SK-N-DZ (cell line): Measurements from ENCODE around the gene GUCY2D.
"Not testable (repeated sequence)": the region's sequence is repeated elsewhere in the genome, so short reads cannot be mapped to it uniquely, and the experiment has no call there.

Source experiments
- DNase-seq: peaks from one replicate; pipeline ENCODE4 v3.0.0-alpha.2; 2015; ENCODE audit warnings: low spot score

Gene GUCY2D

GRCh38 chr17:8016632-8017424 lies 14.4 kb downstream of the GUCY2D start:
- DNase-seq = peak; percentile 27

- DNase-seq = no peak
Observed at GRCh38 chr17:8018436-8018835, 16.0 kb downstream of the GUCY2D start.

GRCh38 chr17:8019166-8019565 lies 16.8 kb downstream of the GUCY2D start:
- no peak for DNase-seq

GRCh38 chr17:8019665-8020650 lies 17.5 kb downstream of the GUCY2D start:
- no peak for DNase-seq

- no peak for DNase-seq
Observed at GRCh38 chr17:8020776-8021564, 18.6 kb downstream of the GUCY2D start.

GRCh38 chr17:8021565-8022359 lies 19.3 kb downstream of the GUCY2D start:
- no peak for DNase-seq

GRCh38 chr17:8022360-8023003 lies 20.1 kb downstream of the GUCY2D start:
- no peak for DNase-seq

- DNase-seq = not testable (repeated sequence)
Observed at GRCh38 chr17:8024161-8024560, 21.7 kb downstream of the GUCY2D start.

- no peak for DNase-seq
Observed at GRCh38 chr17:8025176-8025911, 22.9 kb downstream of the GUCY2D start.

GRCh38 chr17:8029121-8029520 lies 26.7 kb downstream of the GUCY2D start:
- no peak for DNase-seq

GRCh38 chr17:8031261-8031661 lies 28.8 kb downstream of the GUCY2D start:
- DNase-seq = no peak

GRCh38 chr17:8031950-8032349 lies 29.5 kb downstream of the GUCY2D start:
- no peak for DNase-seq

- no peak for DNase-seq
Observed at GRCh38 chr17:8032442-8032841, 30.0 kb downstream of the GUCY2D start.

- DNase-seq = no peak
Observed at GRCh38 chr17:8038954-8039610, 36.7 kb downstream of the GUCY2D start, which contains the start of gene ALOX15B. TSS of gene ALOX15B (plus strand) at chr17:8039059. CDS start at chr17:8039156, 97 bp downstream.

- DNase-seq = no peak
Observed at GRCh38 chr17:8039611-8040168, 37.3 kb downstream of the GUCY2D start.

- peak; percentile 60 for DNase-seq
Observed at GRCh38 chr17:8041249-8041928, 39.0 kb downstream of the GUCY2D start.

GRCh38 chr17:8041979-8042378 lies 39.6 kb downstream of the GUCY2D start:
- no peak for DNase-seq
